Aorta (tissue), 5 donors: Measurements from ENCODE around the gene PIGBOS1. TPM values are rescaled to one million over a fixed set of nuclear protein-coding genes. Genes with fewer than 3 reads are reported as not detected.

Experiments used
- ATAC-seq: fragments of 200-7000 bp; cut with Tn5 transposase; one replicate; pipeline ENCODE4 v1.9.1; 2022; ENCODE audit warnings: moderate library complexity; ENCODE audit not compliant: low FRiP score
- DNase-seq, 2 donors: peaks; one replicate each; pipeline ENCODE4 v3.0.0-alpha.2; 2020
- H3K27ac ChIP-seq, 2 donors: one replicate each; pipeline ENCODE4 v1.5.1; 2013; ENCODE audit warnings: low read length in 2 of 2, mild to moderate bottlenecking in 2 of 2, moderate library complexity in 2 of 2, control low read depth in 1 of 2, inconsistent platforms in 1 of 2, low read depth in 1 of 2
- H3K27me3 ChIP-seq, 2 donors: one replicate each; pipeline ENCODE4 v1.6.1; 2013; ENCODE audit warnings: control low read depth in 1 of 2, low read length in 1 of 2, mild to moderate bottlenecking in 1 of 2, moderate library complexity in 1 of 2; ENCODE audit not compliant: insufficient read depth in 2 of 2, control insufficient read depth in 1 of 2
- H3K36me3 ChIP-seq, 2 donors: one replicate each; pipeline ENCODE4 v1.6.1; 2013; ENCODE audit warnings: control low read depth in 1 of 2, low read length in 1 of 2, mild to moderate bottlenecking in 1 of 2; ENCODE audit not compliant: insufficient read depth in 2 of 2, control insufficient read depth in 1 of 2
- H3K4me1 ChIP-seq, 2 donors: one replicate each; pipeline ENCODE4 v1.6.1; 2013; ENCODE audit warnings: low read length in 2 of 2, control low read depth in 1 of 2, mild to moderate bottlenecking in 1 of 2, moderate library complexity in 1 of 2; ENCODE audit not compliant: insufficient read depth in 2 of 2, control insufficient read depth in 1 of 2
- H3K4me3 ChIP-seq, 2 donors: one replicate each; pipeline ENCODE4 v1.5.1; 2013; ENCODE audit warnings: low read length in 2 of 2, control low read depth in 1 of 2, mild to moderate bottlenecking in 1 of 2
- H3K9me3 ChIP-seq: one replicate; pipeline ENCODE4 v1.6.1; 2013; ENCODE audit warnings: mild to moderate bottlenecking, low read length; ENCODE audit not compliant: control insufficient read depth
- WGBS, 2 donors: extraction: QIAGEN DNeasy Blood & Tissue Kit; methylation state at CpG; one replicate each; pipeline ENCODE4 v1.1.7; 2013; 5-methylcytosine and 5-hydroxymethylcytosine counted together
- intact Hi-C, 2 donors: fragments of 100-400 bp; cut with DNase I; formaldehyde crosslinking; loops; one replicate each; pipeline versions ENCODE4 v1.14.2 to v1.15.0; 2022
- polyA plus RNA-seq, 2 donors: library from polyadenylated mRNA; stranded (reverse); fragments of 200-250 nt; gene quantifications; one replicate each; pipeline ENCODE4 v1.2.3, GENCODE V29; 2013
- total RNA-seq, 2 donors: library from RNA; stranded (reverse); fragmentation: NEBNext Ultra II Directional; extraction: Animal tissue kit (Norgen Biotek cat#: 25700); gene quantifications; one replicate each; pipeline ENCODE4 v1.2.1, GENCODE V29; 2021
- donor health status: healthy with polysubstance abuse.
- donor health status: Bipolar disorder and iron deficiency.
- donor health status: DM: no; HTN: no; CAD: no.
- donor health status: DM: no; HTN: no; CAD: no.
- donor health status: DM: yes; HTN: yes; CAD: no.

Gene PIGBOS1
- total and polyA plus RNA-seq, 4 donors, result 12.5 to 21.7 (median 14.9) TPM

- ATAC-seq (no peak), DNase-seq (no peak)
- H3K36me3 ChIP-seq, result peaks cover 0 to 2% of the 10 kb centered on the region in 2 donors
- no peak overlapping the region for H3K4me3 ChIP-seq
- H3K27ac ChIP-seq, result no peak overlapping the region
- no peaks in the 10 kb centered on the region for H3K9me3 ChIP-seq
- intact Hi-C loops, result no loop called here
- 77 to 79% methylated on average over 2 of the region's 2 CpGs for WGBS, 2 donors
- H3K4me1 ChIP-seq, result no peaks in the 10 kb centered on the region
- H3K27me3 ChIP-seq, result no peaks in the 10 kb centered on the region
Measured at GRCh38 chr15:55353025-55353424, 34.1 kb upstream of the PIGBOS1 start.

DNA sequence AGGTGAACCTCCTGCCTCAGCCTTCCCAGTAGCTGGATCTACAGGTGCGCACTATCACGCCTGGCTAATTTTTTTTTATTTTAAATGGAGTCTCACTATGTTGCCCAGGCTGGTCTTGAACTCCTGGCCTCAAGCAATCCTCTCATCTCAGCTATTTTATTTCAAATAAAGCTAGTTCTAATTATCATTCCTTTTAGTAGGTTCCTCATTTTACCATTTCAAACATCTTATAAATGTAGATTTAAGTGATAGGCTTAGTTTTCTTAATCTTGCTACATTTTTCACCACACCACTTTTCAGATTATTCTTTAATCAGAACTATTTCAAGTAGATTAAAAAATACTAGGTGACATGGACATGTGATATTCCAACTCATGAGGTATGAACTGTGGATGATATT lies 30.4 kb upstream of the PIGBOS1 start:
- peaks cover 0 to under 1% of the 10 kb centered on the region in 2 donors for H3K4me1 ChIP-seq
- ATAC-seq, result no peak
- no peak overlapping the region for H3K27ac ChIP-seq
- WGBS, 2 donors, result 96 to 98% methylated on average over 2 of the region's 2 CpGs
- DNase-seq, result no peak
- H3K36me3 ChIP-seq, result peaks cover 0 to 2% of the 10 kb centered on the region in 2 donors
- no peaks in the 10 kb centered on the region for H3K9me3 ChIP-seq
- intact Hi-C loops, result loop anchor here in 1 of 2 donors (10.0 kb wide), 1 partner anchor 56 kb away; the partner anchor contains the start of genes CCPG1 and PIERCE2
- H3K27me3 ChIP-seq, result no peaks in the 10 kb centered on the region
- H3K4me3 ChIP-seq, result no peak overlapping the region

GRCh38 chr15:55348281-55348778 lies 29.4 kb upstream of the PIGBOS1 start:
- Histone ChIP-seq H3K4me3 (no peak overlapping the region), H3K36me3 (peaks cover 0 to 2% of the 10 kb centered on the region in 2 donors), H3K27me3 (no peaks in the 10 kb centered on the region), H3K27ac (no peak overlapping the region), H3K4me1 (peaks cover 0 to 10% of the 10 kb centered on the region in 2 donors), H3K9me3 (no peaks in the 10 kb centered on the region)
- intact Hi-C loops, result loop anchor here in 1 of 2 donors (10.0 kb wide), 1 partner anchor 56 kb away; the partner anchor contains the start of genes CCPG1 and PIERCE2
- ATAC-seq, result no peak
- DNase-seq, result no peak
- 55 to 64% methylated on average over 4 of the region's 4 CpGs for WGBS, 2 donors

- Histone ChIP-seq H3K9me3 (no peaks in the 10 kb centered on the region), H3K4me3 (no peak overlapping the region), H3K27ac (peak overlapping the region; percentile 68 to 97), H3K27me3 (no peaks in the 10 kb centered on the region), H3K36me3 (peaks cover 0 to 2% of the 10 kb centered on the region in 2 donors), H3K4me1 (peaks cover 0 to 10% of the 10 kb centered on the region in 2 donors)
- 45 to 51% methylated on average over 2 of the region's 2 CpGs for WGBS, 2 donors
- intact Hi-C loops, result loop anchor here in 1 of 2 donors (10.0 kb wide), 1 partner anchor 61 kb away; the partner anchor contains the start of genes CCPG1 and PIERCE2
- DNase-seq (no peak), ATAC-seq (no peak)
Measured at GRCh38 chr15:55344206-55344605, 25.3 kb upstream of the PIGBOS1 start.

DNA sequence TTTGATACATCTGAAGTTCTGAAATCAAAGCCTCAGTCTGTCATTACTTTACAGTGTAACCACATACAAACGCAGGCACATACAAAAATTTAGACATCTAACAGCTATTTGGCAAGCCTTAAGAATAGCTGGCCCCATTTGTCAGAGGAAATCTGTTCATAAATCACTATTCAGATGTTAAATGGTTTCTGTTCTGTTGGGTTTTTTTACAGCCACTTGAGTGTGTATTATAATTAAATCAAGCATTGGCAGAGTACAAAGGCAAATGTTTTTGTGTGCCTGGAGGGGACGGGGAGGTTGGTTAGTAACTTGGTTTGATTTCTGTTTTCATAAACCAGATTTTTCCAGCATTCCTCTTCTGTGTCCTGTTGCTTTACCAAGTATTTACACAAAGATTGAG lies 24.2 kb upstream of the PIGBOS1 start:
- 2% methylated on average over 2 of the region's 2 CpGs for WGBS, 2 donors
- Histone ChIP-seq H3K27ac (peak overlapping the region in 1 of 2 donors; percentile 97), H3K27me3 (no peaks in the 10 kb centered on the region), H3K9me3 (no peaks in the 10 kb centered on the region), H3K4me1 (peaks cover 0 to 10% of the 10 kb centered on the region in 2 donors), H3K4me3 (no peak overlapping the region), H3K36me3 (no peaks in the 10 kb centered on the region)
- ATAC-seq (no peak), DNase-seq (no peak)
- intact Hi-C loops, result loop anchor here in 1 of 2 donors (10.0 kb wide), 1 partner anchor 62 kb away; the partner anchor contains the start of genes CCPG1 and PIERCE2

DNA sequence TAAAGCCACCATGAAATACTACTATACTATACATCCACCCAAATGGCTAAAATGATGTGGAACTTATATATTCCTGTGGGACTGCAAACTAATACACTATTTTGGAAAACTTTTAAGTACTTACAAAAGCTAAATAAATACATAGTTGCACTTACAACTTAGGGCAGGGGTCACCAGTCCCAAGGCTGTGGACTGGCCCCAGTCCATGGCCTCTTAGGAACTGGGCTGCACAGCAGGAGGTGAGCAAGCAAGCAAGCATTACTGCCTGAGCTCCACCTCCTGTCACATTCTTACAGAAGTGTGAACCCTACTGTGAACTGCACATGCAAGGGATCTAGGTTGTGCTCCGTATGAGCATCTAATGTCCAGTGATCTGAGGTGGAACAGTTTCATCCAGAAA lies 18.2 kb upstream of the PIGBOS1 start:
- intact Hi-C loops, result no loop called here
- Histone ChIP-seq H3K4me1 (no peaks in the 10 kb centered on the region), H3K9me3 (no peaks in the 10 kb centered on the region), H3K4me3 (no peak overlapping the region), H3K27me3 (no peaks in the 10 kb centered on the region), H3K27ac (no peak overlapping the region), H3K36me3 (peaks cover 0 to 2% of the 10 kb centered on the region in 2 donors)
- DNase-seq, result no peak
- 96 to 100% methylated on average over 1 of the region's 1 CpG for WGBS, 2 donors
- no peak for ATAC-seq

DNA sequence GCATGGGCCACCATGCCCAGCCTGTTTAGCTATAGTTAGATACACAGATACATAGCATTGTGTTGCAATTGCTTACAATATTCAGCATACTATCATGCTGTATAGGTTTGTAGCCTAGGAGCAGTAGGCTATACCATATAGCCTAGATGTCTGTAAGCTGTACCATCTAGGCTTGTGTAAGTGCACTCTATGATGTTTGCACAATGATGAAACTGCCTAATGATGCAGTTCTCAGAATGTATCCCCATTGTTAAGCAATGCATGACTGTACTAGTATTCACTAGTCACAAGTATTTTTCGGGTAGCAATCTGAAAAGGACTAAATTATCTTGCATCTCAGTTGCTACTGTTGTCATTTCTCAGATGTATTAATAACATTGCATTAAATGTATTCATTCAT lies 16.1 kb upstream of the PIGBOS1 start:
- H3K9me3 ChIP-seq, result no peaks in the 10 kb centered on the region
- no peak overlapping the region for H3K4me3 ChIP-seq
- H3K27ac ChIP-seq, result no peak overlapping the region
- ATAC-seq (no peak), DNase-seq (no peak)
- peaks cover 0 to 2% of the 10 kb centered on the region in 2 donors for H3K36me3 ChIP-seq
- H3K4me1 ChIP-seq, result no peaks in the 10 kb centered on the region
- intact Hi-C loops, result no loop called here
- no peaks in the 10 kb centered on the region for H3K27me3 ChIP-seq
- 98 to 100% methylated on average over 1 of the region's 1 CpG for WGBS, 2 donors

DNA sequence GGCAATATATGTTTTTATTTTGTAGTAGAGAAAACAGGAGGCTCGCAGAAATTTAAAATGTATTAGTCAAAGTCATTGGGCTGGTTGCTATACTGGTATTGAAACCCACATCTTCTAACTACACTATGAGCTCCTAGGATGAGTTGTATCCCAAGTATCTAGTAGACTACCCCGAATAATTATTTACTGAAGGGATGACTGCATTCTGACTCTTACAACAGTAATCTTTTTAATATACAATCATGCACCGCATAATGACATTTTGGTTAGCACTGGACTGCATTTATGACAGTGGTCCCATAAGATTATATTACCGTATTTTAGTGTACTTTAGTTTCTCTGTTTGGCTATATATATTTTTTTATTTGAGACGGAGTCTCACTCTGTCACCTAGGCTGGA lies 15.4 kb upstream of the PIGBOS1 start:
- WGBS, 2 donors, result 88 to 95% methylated on average over 5 of the region's 5 CpGs
- no peak for DNase-seq
- no peak for ATAC-seq

DNA sequence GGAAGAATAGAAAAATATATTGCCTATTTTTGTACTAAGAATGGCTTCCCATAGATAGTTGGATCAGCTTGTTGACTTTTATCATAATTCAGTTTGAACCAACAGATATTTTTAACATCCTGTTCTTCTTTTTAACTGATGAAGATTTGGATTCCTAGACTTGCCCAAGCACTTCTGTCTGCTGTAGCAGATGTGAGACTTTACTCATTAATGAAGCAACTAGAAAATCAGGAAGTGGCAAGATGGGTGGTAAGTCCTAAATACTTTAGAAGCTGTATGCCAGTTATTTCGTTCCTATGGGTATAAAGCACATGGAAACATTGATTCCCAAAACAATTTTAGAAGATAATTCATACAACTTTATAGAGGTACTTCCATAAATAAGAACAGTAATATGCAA lies 8.5 kb upstream of the PIGBOS1 start:
- DNase-seq (no peak), ATAC-seq (no peak)
- Histone ChIP-seq H3K36me3 (no peaks in the 10 kb centered on the region), H3K9me3 (no peaks in the 10 kb centered on the region), H3K27ac (no peak overlapping the region), H3K27me3 (no peaks in the 10 kb centered on the region), H3K4me3 (no peak overlapping the region), H3K4me1 (no peaks in the 10 kb centered on the region)
- intact Hi-C loops, result no loop called here
- 86 to 89% methylated on average over 1 of the region's 1 CpG for WGBS, 2 donors

More for the DNA sequence above, 15.4 kb upstream of the PIGBOS1 start:
- Histone ChIP-seq H3K4me3 (no peak overlapping the region), H3K4me1 (no peaks in the 10 kb centered on the region), H3K36me3 (peaks cover 0 to 2% of the 10 kb centered on the region in 2 donors), H3K9me3 (no peaks in the 10 kb centered on the region), H3K27me3 (no peaks in the 10 kb centered on the region), H3K27ac (no peak overlapping the region)
- intact Hi-C loops, result no loop called here
